COLO829 (cell line): ENCODE measurements around the gene C4orf50.

ENCODE experiments used
- DNase-seq: peaks from one replicate; pipeline ENCODE4 v3.0.0; 2012; ENCODE audit warnings: low spot score

The C4orf50 gene

DNA sequence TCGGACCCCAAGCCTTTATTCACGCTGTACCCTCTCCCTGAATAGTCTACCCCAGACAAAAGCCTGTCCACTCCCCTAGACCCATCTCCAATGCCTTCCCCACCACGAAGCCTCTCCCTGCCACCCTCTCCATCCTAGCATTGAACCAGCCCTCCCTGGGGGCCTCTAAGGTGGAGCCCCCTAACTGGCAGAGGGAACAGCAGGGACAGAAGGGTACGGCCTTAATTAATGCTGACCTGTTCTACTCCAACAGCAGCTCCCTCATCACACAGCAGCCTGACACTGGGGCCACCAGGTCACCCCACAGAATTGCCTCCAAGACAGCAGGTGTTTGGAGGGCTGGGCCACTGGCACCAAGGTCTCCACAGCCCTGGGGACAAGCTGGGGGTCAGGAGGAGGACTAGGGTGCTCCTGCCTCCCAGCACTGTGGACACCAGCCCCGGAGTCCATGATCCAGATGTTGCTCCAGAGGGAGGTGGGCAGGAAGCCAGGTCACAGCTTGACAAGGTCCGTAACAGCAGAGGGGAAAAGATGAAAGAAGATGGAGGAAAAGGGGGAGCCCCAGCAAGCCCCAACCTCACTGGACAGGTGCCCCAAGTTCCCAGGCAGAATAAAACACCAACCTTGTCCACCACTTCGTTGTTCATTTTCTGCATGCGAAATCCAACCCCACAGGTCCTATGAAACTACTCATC lies 129.1 kb downstream of the C4orf50 start:
- no peak for DNase-seq

DNA sequence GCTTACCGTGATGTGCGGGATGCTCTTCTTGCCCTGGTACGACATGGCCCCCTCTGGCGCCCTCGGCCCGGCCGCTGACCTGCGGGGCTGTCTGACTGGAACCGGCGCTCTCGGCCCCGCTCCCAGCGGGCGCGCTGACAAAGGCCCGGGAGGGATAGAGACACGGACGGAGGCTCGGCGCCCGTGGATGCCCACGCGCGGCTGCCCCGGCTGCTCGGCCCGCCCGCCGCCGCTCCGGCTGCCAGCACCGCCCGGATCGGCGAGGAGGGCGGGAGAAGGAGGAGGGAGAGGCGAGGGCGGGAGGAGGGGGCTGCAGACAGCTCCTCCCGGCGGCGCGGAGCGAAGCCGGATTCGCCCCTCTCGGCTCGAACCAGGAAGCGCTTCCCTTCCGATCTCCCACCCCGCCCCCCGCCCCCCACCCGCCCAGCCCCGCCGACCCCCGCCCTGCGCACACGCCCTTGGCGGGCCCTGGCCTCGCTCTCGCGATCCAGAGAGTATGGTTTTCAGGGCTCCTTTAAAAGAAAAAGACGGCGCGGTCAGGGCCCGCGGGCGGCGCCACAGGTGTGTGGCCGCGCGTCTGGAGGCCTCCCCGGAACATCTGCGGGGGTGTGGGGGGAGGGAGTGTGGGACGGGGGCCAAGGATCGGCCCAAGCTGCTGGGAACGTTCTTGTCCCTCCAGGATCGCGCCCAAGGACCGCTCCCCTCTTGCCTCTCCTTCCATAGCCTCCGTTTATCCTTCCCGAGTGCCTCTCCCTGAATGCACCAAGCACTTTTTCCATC lies 129.8 kb downstream of the C4orf50 start:
- no peak for DNase-seq

GRCh38 chr4:5887361-5888221 lies 130.6 kb downstream of the C4orf50 start:
- no peak for DNase-seq

- no peak for DNase-seq
Observed at GRCh38 chr4:5887011-5887360, 131.2 kb downstream of the C4orf50 start.

DNA sequence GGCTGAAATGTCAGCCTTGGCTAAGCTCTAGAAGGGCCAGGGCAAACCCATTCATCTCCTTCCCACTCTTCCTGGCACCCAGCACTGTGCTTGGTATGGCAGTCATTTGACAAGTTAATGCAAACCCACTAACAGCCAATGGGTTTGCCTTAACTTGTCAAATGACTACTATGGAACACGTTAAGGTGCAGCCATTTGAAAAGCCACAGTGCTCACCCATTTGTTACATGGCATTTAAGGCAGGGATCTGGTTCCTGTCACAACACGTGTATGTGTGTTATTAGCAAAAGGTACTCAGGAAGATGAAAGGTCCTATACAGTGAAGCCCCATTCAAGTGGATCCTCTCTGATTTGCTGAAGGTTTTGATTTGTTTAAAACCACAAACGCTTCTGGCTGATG lies 132.5 kb downstream of the C4orf50 start:
- DNase-seq, result no peak

DNA sequence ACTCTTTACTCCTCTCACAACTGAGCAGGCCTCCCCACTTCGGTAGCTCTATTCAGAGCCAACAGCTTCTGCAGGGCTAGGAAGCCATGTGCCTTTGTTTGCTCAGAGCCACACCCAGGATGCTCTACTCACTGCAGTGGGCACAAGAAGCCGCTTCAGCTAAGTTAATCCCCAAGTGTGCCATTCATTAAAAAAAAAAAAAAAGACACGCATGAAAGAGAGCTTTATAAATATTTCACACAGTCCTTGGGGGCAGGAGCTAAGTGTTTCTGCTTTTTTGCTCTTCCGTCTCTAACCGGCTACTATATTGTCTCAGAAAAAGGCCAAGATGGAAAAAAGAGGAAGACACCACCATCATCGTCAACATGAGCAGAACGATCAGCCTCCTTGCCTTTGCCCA lies 133.4 kb downstream of the C4orf50 start:
- DNase-seq, result peak; percentile 4

DNA sequence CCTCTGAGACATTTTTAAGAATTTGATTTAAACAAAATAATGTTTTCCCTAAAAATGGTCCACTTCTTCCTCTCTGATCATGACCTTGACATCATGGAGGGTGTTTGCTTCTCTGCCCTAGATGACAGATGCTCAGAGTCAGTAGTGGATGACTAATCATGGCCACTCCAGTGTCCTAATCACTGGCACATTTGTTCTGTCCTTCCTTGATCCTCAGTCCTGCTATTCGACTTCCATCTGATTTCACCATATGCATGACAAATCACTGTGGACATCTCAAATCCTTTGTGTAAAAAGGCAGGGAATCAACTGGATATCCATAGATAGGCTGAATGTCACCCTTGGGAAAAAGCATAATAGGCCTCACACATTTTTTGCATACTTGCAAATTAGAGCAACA lies 134.3 kb downstream of the C4orf50 start:
- DNase-seq, result no peak

- DNase-seq, result no peak
Observed at GRCh38 chr4:5882947-5883346, 135.3 kb downstream of the C4orf50 start.

- peak; percentile 6 for DNase-seq
Observed at GRCh38 chr4:5881340-5881739, 136.9 kb downstream of the C4orf50 start.

GRCh38 chr4:5878359-5878758 lies 139.9 kb downstream of the C4orf50 start:
- no peak for DNase-seq

DNA sequence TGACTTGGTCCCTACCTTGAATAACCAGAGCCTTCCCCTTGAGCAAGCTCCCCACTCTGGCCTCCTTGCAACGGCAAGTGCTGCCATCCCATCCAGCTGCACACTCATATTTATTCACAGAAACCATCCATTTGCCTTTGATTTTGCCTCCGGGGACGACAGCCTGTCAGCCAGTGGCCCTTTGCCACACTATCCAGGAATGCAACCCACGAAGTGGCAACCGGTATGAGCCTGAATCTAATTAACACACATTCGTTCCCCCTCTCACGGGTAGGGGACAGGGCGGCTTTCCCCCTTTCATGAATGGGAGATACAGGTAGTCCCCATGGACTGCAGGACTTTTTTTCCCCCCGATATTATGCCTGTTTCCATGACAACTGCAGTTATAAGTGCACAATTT lies 140.8 kb downstream of the C4orf50 start:
- DNase-seq, result no peak

DNA sequence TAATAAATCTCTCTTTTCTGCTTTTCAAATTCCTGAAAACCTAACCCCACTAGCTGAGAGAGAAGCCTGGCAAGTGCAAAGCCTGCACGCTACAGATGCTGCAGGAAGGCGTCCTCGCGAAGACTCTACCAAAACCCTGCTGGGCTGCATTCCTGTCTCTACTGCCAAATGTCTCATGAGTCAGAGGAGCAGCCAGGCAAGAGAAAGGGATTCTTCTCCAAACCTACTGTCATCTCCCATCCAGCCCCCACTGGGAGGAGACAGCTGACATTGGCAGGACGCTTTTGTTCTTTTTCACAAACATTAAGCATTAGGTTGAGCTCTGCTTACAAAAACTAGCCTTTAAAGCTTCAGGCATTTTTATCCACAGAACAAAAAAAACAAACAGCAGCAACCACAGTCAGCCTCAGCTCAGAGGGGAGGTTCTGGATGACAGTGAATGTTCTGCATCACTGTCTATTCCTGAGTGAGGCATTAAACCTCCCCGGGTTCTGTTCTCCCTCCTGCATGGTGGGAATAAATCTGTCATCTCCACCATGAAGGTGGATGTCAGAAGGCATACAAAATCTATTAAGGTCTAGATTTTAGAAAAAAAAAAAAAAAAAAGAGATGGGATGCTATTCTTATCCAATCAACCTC lies 143.3 kb downstream of the C4orf50 start:
- no peak for DNase-seq

GRCh38 chr4:5870701-5871100 lies 147.5 kb downstream of the C4orf50 start:
- DNase-seq, result no peak

DNA sequence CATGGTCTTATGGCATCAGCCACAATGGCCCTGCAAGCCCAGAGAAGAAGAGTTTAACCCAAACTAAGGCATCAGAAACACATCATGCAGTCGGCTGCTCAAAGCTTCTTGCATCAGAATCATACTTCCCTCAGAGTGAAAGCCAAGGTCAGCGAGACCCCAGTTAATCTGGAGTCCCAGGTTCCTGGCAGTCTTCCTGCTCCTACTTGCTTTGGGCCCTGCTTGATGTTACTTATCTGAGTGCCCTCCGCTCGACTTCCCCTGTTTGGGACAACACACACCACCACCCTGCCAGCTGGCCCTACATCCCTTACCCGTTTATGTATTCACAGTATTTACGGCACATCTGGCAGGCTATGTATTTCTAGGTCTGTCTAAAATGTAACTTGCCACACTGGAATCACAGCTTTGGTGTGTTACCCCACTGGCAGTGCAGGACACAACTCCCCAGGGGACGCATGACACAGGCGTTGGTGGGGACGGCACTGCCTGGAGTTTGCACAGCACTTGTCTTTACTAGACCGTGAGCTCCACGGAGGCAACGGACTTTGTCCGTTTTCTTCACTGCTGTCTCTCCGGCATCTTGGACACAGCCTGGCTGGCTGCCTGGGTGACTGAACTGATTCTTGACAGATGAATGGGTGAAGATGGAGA lies 148.1 kb downstream of the C4orf50 start:
- no peak for DNase-seq

DNA sequence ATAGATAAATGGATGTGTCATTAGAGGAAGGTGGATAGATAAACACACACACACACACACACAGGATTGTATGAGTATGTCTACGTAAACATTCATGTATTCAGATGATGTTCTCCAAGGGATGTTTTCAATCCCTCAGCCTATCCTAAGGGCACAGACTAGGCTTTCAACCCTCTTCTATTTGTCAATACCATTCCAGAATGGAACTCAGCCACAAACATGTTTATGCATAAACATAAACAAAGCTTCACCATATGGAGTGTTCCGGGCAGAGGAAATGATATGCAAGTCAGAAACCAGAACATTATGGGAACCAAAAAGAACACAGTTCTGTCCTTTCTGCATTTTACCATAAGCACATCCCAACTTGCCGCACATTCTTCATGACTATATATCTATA lies 150.4 kb downstream of the C4orf50 start:
- no peak for DNase-seq

DNA sequence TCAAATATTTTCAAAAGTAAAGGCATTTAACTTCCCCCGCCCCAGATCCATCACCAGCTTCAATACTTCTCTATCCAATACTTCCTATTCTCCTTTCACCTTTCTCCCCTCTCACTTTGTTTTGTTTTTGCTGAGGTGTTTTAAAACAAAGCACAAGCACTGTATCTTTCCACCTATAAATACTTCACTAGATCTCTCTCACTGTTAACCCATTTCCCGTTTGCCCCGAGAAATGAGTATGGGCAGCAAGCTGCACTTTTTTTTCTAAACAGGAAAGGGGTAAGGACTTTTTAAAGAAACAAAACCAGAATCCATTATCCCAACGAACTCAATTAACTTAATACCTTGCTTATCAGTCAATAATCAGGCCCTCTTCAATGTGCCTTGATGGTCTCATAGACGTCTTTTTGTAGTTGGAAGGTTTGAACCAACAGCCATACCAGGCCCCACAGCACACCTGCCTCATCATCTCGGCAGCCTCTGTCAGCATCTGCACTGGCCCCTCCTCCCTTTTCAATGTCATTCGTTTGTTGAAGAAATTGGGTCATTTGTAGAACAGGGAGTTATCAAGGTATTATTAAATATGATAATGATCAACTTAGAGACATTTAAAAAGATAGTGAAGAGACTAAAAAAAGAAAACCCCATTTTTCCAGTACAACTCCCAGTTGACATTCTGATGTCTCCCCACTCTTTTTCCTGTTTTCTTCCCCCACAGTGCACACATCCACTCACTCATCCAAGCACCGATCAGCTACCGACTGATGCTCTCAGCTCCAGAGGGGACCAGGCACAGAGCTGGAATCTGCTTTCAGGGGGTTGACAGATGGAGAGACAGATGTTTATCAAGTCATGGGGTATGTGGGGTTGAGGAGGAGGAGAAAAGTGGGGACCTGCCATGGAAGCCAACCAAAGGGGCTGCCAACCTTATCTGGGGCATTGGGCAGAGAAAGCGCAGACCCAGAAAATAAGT lies 151.1 kb downstream of the C4orf50 start:
- DNase-seq, result no peak

- no peak for DNase-seq
Observed at GRCh38 chr4:5865896-5866599, 152.2 kb downstream of the C4orf50 start.

DNA sequence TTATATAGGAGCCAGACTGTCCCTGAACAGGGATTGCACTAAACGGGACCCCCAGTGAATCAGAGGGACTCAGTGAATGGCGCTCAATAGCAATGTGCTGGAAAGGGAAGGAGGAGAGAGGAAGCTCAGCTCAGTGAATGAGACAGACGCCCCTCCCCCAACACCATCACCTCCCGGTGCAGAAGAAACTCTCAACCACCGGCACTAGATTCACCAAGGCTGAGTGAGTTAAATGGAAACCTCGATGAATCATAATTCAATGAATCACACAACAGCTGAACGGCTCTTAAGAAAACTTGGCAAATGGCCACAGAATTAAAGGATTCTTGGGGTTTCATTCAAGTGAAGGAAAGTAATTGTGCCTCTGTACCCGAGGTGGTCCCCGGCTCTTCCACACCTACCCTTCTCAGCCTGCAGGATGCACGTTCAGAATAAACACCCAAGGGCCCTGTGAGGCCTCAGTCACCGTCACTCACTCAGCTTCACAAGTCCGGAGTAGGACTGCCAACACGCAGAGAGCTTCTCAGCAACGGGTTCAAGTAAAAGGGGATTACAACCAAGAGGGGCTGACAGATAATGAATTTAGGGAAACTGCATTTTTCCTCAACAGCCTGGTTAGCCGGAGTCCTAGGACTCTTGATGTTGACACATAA lies 154.6 kb downstream of the C4orf50 start:
- peak; percentile 10 for DNase-seq

DNA sequence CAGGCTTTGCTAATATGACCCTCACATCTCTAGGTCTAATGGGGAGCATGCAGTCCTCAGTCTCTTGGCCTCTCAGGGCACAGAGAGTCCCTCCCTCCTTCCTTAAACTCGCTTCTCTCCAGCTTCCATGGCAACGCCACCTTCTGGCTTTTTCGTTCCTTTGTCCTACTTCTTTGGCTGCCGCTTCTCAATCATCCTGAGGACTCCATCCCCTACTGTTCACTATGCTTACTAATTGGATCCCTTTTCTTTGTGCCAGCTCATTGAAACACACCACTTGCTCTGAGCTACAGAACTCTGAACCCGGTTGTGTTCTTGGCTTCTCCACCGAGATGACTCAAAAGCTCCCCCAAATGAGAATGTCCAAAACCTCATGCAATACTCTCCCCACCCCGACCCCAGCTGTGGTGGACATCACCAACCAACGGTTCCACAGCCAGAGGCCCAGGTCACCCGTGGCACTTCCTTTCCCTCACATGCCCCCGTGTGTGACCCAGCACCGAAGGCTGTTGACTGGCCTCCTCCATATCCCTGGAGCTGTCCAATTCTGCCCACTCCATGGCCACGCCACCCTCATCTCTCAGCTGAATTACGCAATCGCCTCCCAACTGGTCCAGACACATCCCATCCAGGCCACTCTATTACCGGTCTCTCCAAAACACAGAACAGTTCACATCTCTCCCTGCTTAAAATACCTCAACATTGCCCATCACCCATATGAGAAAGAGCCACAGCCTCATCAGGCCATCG lies 160.0 kb downstream of the C4orf50 start:
- DNase-seq, result no peak
